Esophagus muscularis mucosa (tissue), 4 donors: ENCODE results near the gene TOM1L2.

ENCODE experiments used
- EP300 ChIP-seq: sonication (generic); formaldehyde crosslinking; IDR thresholded peaks from one replicate; pipeline ENCODE4 v1.6.1; 2017; ENCODE audit warnings: antibody characterized with exemption
- POLR2A ChIP-seq: fragments of 450-650 bp; IDR thresholded peaks from one replicate; pipeline ENCODE4 v1.6.1; 2017; ENCODE audit warnings: antibody characterized with exemption, moderate library complexity, mild to moderate bottlenecking, low read depth
- POLR2AphosphoS5 ChIP-seq, 2 donors: sonication (generic); formaldehyde crosslinking; IDR thresholded peaks; one replicate each; pipeline ENCODE4 v1.6.1; 2017; ENCODE audit warnings: antibody characterized with exemption in 2 of 2
- TF ChIP-seq, protein P1 (sequence below), 3 experiments: fragments of 200-600 bp in 2 of 3; fragments of 450-650 bp in 1 of 3; sonication (generic) in 2 of 3; IDR thresholded peaks; one replicate each; pipeline ENCODE4 v1.5.1; 2017 to 2019; ENCODE audit warnings: antibody characterized with exemption in 3 of 3, mild to moderate bottlenecking in 2 of 3, moderate library complexity in 1 of 3

GRCh38 chr17:17982801-17983200 is 10.6 kb upstream of the TOM1L2 start:
- TF ChIP-seq POLR2A (no peak), POLR2AphosphoS5 (IDR thresholded peaks at IDR 0.05) (no peak), EP300 (no peak)
- TF ChIP-seq, protein P1, sequence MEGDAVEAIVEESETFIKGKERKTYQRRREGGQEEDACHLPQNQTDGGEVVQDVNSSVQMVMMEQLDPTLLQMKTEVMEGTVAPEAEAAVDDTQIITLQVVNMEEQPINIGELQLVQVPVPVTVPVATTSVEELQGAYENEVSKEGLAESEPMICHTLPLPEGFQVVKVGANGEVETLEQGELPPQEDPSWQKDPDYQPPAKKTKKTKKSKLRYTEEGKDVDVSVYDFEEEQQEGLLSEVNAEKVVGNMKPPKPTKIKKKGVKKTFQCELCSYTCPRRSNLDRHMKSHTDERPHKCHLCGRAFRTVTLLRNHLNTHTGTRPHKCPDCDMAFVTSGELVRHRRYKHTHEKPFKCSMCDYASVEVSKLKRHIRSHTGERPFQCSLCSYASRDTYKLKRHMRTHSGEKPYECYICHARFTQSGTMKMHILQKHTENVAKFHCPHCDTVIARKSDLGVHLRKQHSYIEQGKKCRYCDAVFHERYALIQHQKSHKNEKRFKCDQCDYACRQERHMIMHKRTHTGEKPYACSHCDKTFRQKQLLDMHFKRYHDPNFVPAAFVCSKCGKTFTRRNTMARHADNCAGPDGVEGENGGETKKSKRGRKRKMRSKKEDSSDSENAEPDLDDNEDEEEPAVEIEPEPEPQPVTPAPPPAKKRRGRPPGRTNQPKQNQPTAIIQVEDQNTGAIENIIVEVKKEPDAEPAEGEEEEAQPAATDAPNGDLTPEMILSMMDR (IDR thresholded peaks at IDR 0.05) = no peak
